Mesenchymal stem cell (in vitro differentiated cells and primary cell): ENCODE measurements around the gene MOB2.

ENCODE experiments used
- DNase-seq: peaks from one replicate; pipeline ENCODE4 v3.0.0-alpha.2; 2013
- H2AFZ ChIP-seq: one replicate; pipeline ENCODE4 v1.6.1; 2013; ENCODE audit warnings: low read depth, mild to moderate bottlenecking, control low read depth, inconsistent platforms, low read length, moderate library complexity
- H2AK5ac ChIP-seq: 2 replicates; pipeline ENCODE4 v1.6.1; 2013; ENCODE audit warnings: low read length, moderate library complexity, mild to moderate bottlenecking, inconsistent platforms; ENCODE audit not compliant: severe bottlenecking
- H2BK120ac ChIP-seq: one replicate; pipeline ENCODE4 v1.6.1; 2013; ENCODE audit warnings: low read depth, mild to moderate bottlenecking, inconsistent platforms, low read length, moderate library complexity
- H2BK12ac ChIP-seq, 2 experiments: one replicate each; pipeline ENCODE4 v1.6.1; 2013; ENCODE audit warnings: inconsistent platforms in 2 of 2, low read length in 2 of 2, mild to moderate bottlenecking in 2 of 2, moderate library complexity in 2 of 2, control low read depth in 1 of 2
- H2BK15ac ChIP-seq: one replicate; pipeline ENCODE4 v1.6.1; 2013; ENCODE audit warnings: mild to moderate bottlenecking, low read depth, inconsistent platforms; ENCODE audit not compliant: poor library complexity, severe bottlenecking
- H2BK5ac ChIP-seq: 2 replicates; pipeline ENCODE4 v1.6.1; 2013; ENCODE audit warnings: low read depth, mild to moderate bottlenecking, low read length, control low read depth, inconsistent platforms; ENCODE audit not compliant: poor library complexity, severe bottlenecking
- H3K14ac ChIP-seq, 2 experiments: one replicate each; pipeline ENCODE4 v1.6.1; 2013; ENCODE audit warnings: inconsistent platforms in 2 of 2, low read length in 2 of 2, control low read depth in 1 of 2, mild to moderate bottlenecking in 1 of 2, moderate library complexity in 1 of 2
- H3K18ac ChIP-seq, 2 experiments: one replicate each; pipeline ENCODE4 v1.6.1; 2013; ENCODE audit warnings: inconsistent platforms in 2 of 2, low read length in 2 of 2, control low read depth in 1 of 2, low read depth in 1 of 2, mild to moderate bottlenecking in 1 of 2
- H3K23ac ChIP-seq, 2 experiments: one replicate each; pipeline ENCODE4 v1.6.1; 2013; ENCODE audit warnings: inconsistent platforms in 2 of 2, low read length in 2 of 2, mild to moderate bottlenecking in 2 of 2, moderate library complexity in 2 of 2, control low read depth in 1 of 2
- H3K27ac ChIP-seq: 2 replicates; pipeline ENCODE4 v1.5.1; 2013; ENCODE audit warnings: mild to moderate bottlenecking, moderate library complexity, low read length, control low read depth, inconsistent platforms; ENCODE audit not compliant: poor library complexity, severe bottlenecking
- H3K27me3 ChIP-seq, 2 experiments: 2 replicates each; pipeline versions ENCODE4 v1.6.1 to v1.7.0; 2013; ENCODE audit warnings: low read length in 2 of 2, mild to moderate bottlenecking in 2 of 2, moderate library complexity in 2 of 2, control low read depth in 1 of 2, inconsistent platforms in 1 of 2; ENCODE audit not compliant: control insufficient read depth in 1 of 2, insufficient read depth in 1 of 2
- H3K36me3 ChIP-seq, 2 experiments: 2 replicates each; pipeline versions ENCODE4 v1.6.1 to v1.7.0; 2013; ENCODE audit warnings: low read length in 2 of 2, control low read depth in 1 of 2, inconsistent platforms in 1 of 2, low read depth in 1 of 2, mild to moderate bottlenecking in 1 of 2; ENCODE audit not compliant: insufficient read depth in 2 of 2, control insufficient read depth in 1 of 2
- H3K4ac ChIP-seq, 2 experiments: one replicate each; pipeline ENCODE4 v1.6.1; 2013; ENCODE audit warnings: inconsistent platforms in 2 of 2, low read length in 2 of 2, mild to moderate bottlenecking in 2 of 2, moderate library complexity in 2 of 2, control low read depth in 1 of 2, low read depth in 1 of 2
- H3K4me1 ChIP-seq: 2 replicates; pipeline ENCODE4 v1.6.1; 2013; ENCODE audit warnings: low read depth, low read length, control low read depth; ENCODE audit not compliant: control insufficient read depth, insufficient read depth
- H3K4me2 ChIP-seq: 2 replicates; pipeline ENCODE4 v1.6.1; 2013; ENCODE audit warnings: low read length, mild to moderate bottlenecking, inconsistent platforms; ENCODE audit not compliant: poor library complexity, severe bottlenecking
- H3K4me3 ChIP-seq, 2 experiments: 2 replicates each; pipeline versions ENCODE4 v1.5.1 to v1.7.0; 2013; ENCODE audit warnings: low read length in 2 of 2, mild to moderate bottlenecking in 2 of 2, control low read depth in 1 of 2, low read depth in 1 of 2; ENCODE audit not compliant: insufficient read depth in 1 of 2
- H3K79me1 ChIP-seq: replicated peaks from 2 replicates; pipeline ENCODE4 v1.6.1; 2013; ENCODE audit warnings: mild to moderate bottlenecking, control low read depth, low read length, inconsistent platforms; ENCODE audit not compliant: poor library complexity, severe bottlenecking
- H3K9ac ChIP-seq: 2 replicates; pipeline ENCODE4 v1.7.0; 2013; ENCODE audit warnings: mild to moderate bottlenecking, low read length, moderate library complexity
- H3K9me3 ChIP-seq: 2 replicates; pipeline ENCODE4 v1.7.0; 2013; ENCODE audit warnings: mild to moderate bottlenecking, low read length; ENCODE audit not compliant: control insufficient read depth
- H4K8ac ChIP-seq: one replicate; pipeline ENCODE4 v1.6.1; 2013; ENCODE audit warnings: inconsistent platforms, mild to moderate bottlenecking, low read length, moderate library complexity
- H4K91ac ChIP-seq: one replicate; pipeline ENCODE4 v1.6.1; 2013; ENCODE audit warnings: mild to moderate bottlenecking, low read length, inconsistent platforms
- WGBS: methylation state at CpG from one replicate; pipeline ENCODE4 v1.1.7; 2013; ENCODE audit warnings: mixed read lengths; 5-methylcytosine and 5-hydroxymethylcytosine counted together

Gene MOB2

GRCh38 chr11:1471736-1472135 lies 14.8 kb downstream of the MOB2 start:
- H3K27ac ChIP-seq = no peak overlapping the region
- no peak overlapping the region for H3K4me2 ChIP-seq
- no peak overlapping the region for H4K8ac ChIP-seq
- no peak overlapping the region for H3K4me3 ChIP-seq
- peak overlapping the region in 1 of 2 experiments; percentile 46 for H3K14ac ChIP-seq
- H3K4me1 ChIP-seq = peaks cover 2% of the 10 kb centered on the region
- no peak overlapping the region for H3K23ac ChIP-seq
- no peak overlapping the region for H2BK5ac ChIP-seq
- H2BK12ac ChIP-seq = no peak overlapping the region
- H2BK15ac ChIP-seq = no peak overlapping the region
- no peak overlapping the region for H2AFZ ChIP-seq
- H3K9me3 ChIP-seq = no peaks in the 10 kb centered on the region
- no peak overlapping the region for H3K9ac ChIP-seq
- H2BK120ac ChIP-seq = no peak overlapping the region
- peaks cover 2% of the 10 kb centered on the region for H3K79me1 ChIP-seq
- DNase-seq = no peak
- no peak overlapping the region for H4K91ac ChIP-seq
- no peak overlapping the region for H2AK5ac ChIP-seq
- no peak overlapping the region for H3K4ac ChIP-seq
- peaks cover 51 to 67% of the 10 kb centered on the region in 2 experiments for H3K36me3 ChIP-seq
- no peaks in the 10 kb centered on the region for H3K27me3 ChIP-seq
- 86% methylated on average over 9 of the region's 9 CpGs for WGBS
- no peak overlapping the region for H3K18ac ChIP-seq

- Histone ChIP-seq H4K91ac (no peak overlapping the region), H3K36me3 (peaks cover 43 to 66% of the 10 kb centered on the region in 2 experiments), H3K27ac (no peak overlapping the region), H2BK120ac (no peak overlapping the region), H3K23ac (no peak overlapping the region), H2AK5ac (no peak overlapping the region), H3K18ac (no peak overlapping the region), H3K4me3 (no peak overlapping the region), H3K4me2 (no peak overlapping the region), H3K9me3 (no peaks in the 10 kb centered on the region), H3K4me1 (peaks cover 2% of the 10 kb centered on the region), H2BK15ac (no peak overlapping the region), H3K27me3 (no peaks in the 10 kb centered on the region), H3K9ac (no peak overlapping the region), H3K14ac (no peak overlapping the region), H2AFZ (no peak overlapping the region), H2BK12ac (no peak overlapping the region), H3K79me1 (peaks cover 2% of the 10 kb centered on the region), H4K8ac (no peak overlapping the region), H2BK5ac (no peak overlapping the region), H3K4ac (no peak overlapping the region)
- WGBS = 98% methylated on average over 39 of the region's 40 CpGs
- no peak for DNase-seq
Measured at GRCh38 chr11:1470681-1471611, 15.6 kb downstream of the MOB2 start.

GRCh38 chr11:1469911-1470680 lies 16.5 kb downstream of the MOB2 start:
- no peak for DNase-seq
- WGBS = 95% methylated on average over 35 of the region's 35 CpGs

GRCh38 chr11:1469287-1469910 lies 17.2 kb downstream of the MOB2 start:
- Histone ChIP-seq H3K4me2 (no peak overlapping the region), H2AK5ac (no peak overlapping the region), H2BK15ac (no peak overlapping the region), H2BK5ac (no peak overlapping the region), H3K79me1 (peaks cover 2% of the 10 kb centered on the region), H3K23ac (no peak overlapping the region), H3K18ac (no peak overlapping the region), H3K4ac (no peak overlapping the region), H3K9me3 (no peaks in the 10 kb centered on the region), H2BK120ac (no peak overlapping the region), H3K36me3 (peaks cover 28 to 65% of the 10 kb centered on the region in 2 experiments), H3K27ac (no peak overlapping the region), H4K8ac (no peak overlapping the region), H3K4me1 (peaks cover 2% of the 10 kb centered on the region), H3K27me3 (no peaks in the 10 kb centered on the region), H2BK12ac (no peak overlapping the region), H3K14ac (no peak overlapping the region), H3K4me3 (no peak overlapping the region), H2AFZ (no peak overlapping the region), H3K9ac (no peak overlapping the region), H4K91ac (no peak overlapping the region)
- WGBS = 87% methylated on average over 15 of the region's 19 CpGs
- DNase-seq = no peak

More at GRCh38 chr11:1469911-1470680, 16.5 kb downstream of the MOB2 start:
- Histone ChIP-seq H2AFZ (no peak overlapping the region), H4K8ac (no peak overlapping the region), H3K36me3 (peaks cover 35 to 62% of the 10 kb centered on the region in 2 experiments), H3K23ac (no peak overlapping the region), H3K27ac (no peak overlapping the region), H4K91ac (no peak overlapping the region), H3K27me3 (no peaks in the 10 kb centered on the region), H2BK15ac (no peak overlapping the region), H3K9ac (no peak overlapping the region), H2BK120ac (no peak overlapping the region), H3K4ac (no peak overlapping the region), H3K4me1 (peaks cover 2% of the 10 kb centered on the region), H3K4me2 (no peak overlapping the region), H2AK5ac (no peak overlapping the region), H3K9me3 (no peaks in the 10 kb centered on the region), H3K4me3 (no peak overlapping the region), H3K79me1 (peaks cover 2% of the 10 kb centered on the region), H3K18ac (no peak overlapping the region), H2BK5ac (no peak overlapping the region), H2BK12ac (no peak overlapping the region), H3K14ac (no peak overlapping the region)
